ENCODE measurements around the gene PCDHGB4. TPM values are rescaled to one million over a fixed set of nuclear protein-coding genes. Genes with fewer than 3 reads are reported as not detected.

Gene PCDHGB4
- total and polyA plus RNA-seq, 2 of the 8 experiments (the other 6 are each of a cell fraction or from before 2014, with no cell fraction given) = 8.0 to 9.1 TPM

- POLR2A ChIA-PET (ENCODE audit: partially characterized antibody) = interaction anchor here (1.1 to 1.6 kb wide), 2 partner anchors 151 to 197 kb away, joined by 3 read pairs; no protein-coding TSS in a partner anchor
- H3K79me2 ChIP-seq (ENCODE audit: control insufficient read depth in 1 of 2, insufficient read depth in 2 of 2, low read length in 2 of 2) = no peaks in the 10 kb centered on the region
- WGBS, 2 experiments (ENCODE audit: extremely low coverage in 1 of 2, insufficient coverage in 1 of 2, insufficient read length in 1 of 2, insufficient replicate concordance in 2 of 2, low coverage in 1 of 2, low lambda C conversion rate in 2 of 2, missing lambda C conversion rate in 1 of 2) = 94% methylated on average over 30 of the region's 34 CpGs; no CpG with 5 or more reads in 1 of the 2 experiments
- H4K20me1 ChIP-seq (replicated peaks in 1 of 2; ENCODE audit: control insufficient read depth in 1 of 2, insufficient read depth in 2 of 2, low read length in 2 of 2) = no peaks in the 10 kb centered on the region
- FAIRE-seq = no peak
- TF ChIP-seq RAD21 (IDR thresholded peaks at IDR 0.05 in 1 of 2, conservative IDR thresholded peaks at IDR 0.05 in 1 of 2; ENCODE audit: low read depth in 2 of 2, low read length in 2 of 2) = 0 out of 4 replicates have a peak, but pooled peaks of 1 of the 2 experiments have one; percentile 1
- no peak for TF ChIP-seq CHD1 (IDR thresholded peaks at IDR 0.05; ENCODE audit: low read depth, low read length)
- no peak within 1 kb of the TSS for H4K91ac ChIP-seq (replicated peaks; ENCODE audit: insufficient read length, low read length)
- no peak within 1 kb of the TSS for H3K4ac ChIP-seq (replicated peaks; ENCODE audit: insufficient read length, low read depth, low read length)
- no peak for DNase-seq (ENCODE audit: low read depth in 1 of 2, low spot score in 2 of 2)
- H4K5ac ChIP-seq (ENCODE audit: insufficient read length, low read depth, low read length) = no peak within 1 kb of the TSS
- H3K79me1 ChIP-seq (ENCODE audit: low read depth, low read length) = no peaks in the 10 kb centered on the region
- H3K4me1 ChIP-seq (replicated peaks in 1 of 4; ENCODE audit: control insufficient read depth in 3 of 4, insufficient read depth in 4 of 4, low read length in 3 of 4) = peaks cover 0 to 3% (median under 1%) of the 10 kb centered on the region in 4 experiments; a peak in 1 of 7 replicates
- no peak within 1 kb of the TSS for H3K27ac ChIP-seq (ENCODE audit: low read depth, low read length)
- no peak within 1 kb of the TSS for H3K4me2 ChIP-seq (ENCODE audit: insufficient read depth in 1 of 2, low read depth in 2 of 2, low read length in 2 of 2)
- peaks cover 0 to 8% (median 3%) of the 10 kb centered on the region in 4 experiments; a peak in 3 of 8 replicates for H3K36me3 ChIP-seq (ENCODE audit: control insufficient read depth in 2 of 4, insufficient read depth in 4 of 4, low read length in 3 of 4)
- no peaks in the 10 kb centered on the region for H3K23me2 ChIP-seq (ENCODE audit: low read depth, low read length)
- no peak within 1 kb of the TSS for H2BK5ac ChIP-seq (ENCODE audit: low read depth, low read length)
- no peaks in the 10 kb centered on the region for H3K27me3 ChIP-seq (replicated peaks in 1 of 4; ENCODE audit: control insufficient read depth in 3 of 4, extremely low read depth in 1 of 4, insufficient read depth in 3 of 4, low read length in 3 of 4)
- CTCF ChIA-PET (ENCODE audit: partially characterized antibody) = interaction anchor here (0.7 to 2.3 kb wide), 23 partner anchors 9 to 203 kb away, joined by 3 to 18 read pairs (median 4); partner anchors contain the start of genes PCDHB14, PCDHB15, PCDHGA10 and PCDHGA11
- H3K56ac ChIP-seq (replicated peaks; ENCODE audit: insufficient read length, low read depth, low read length) = no peak within 1 kb of the TSS
- H3K23ac ChIP-seq (ENCODE audit: insufficient read length) = no peak within 1 kb of the TSS
- H4K8ac ChIP-seq (ENCODE audit: extremely low read depth, insufficient read depth, low read length) = no peak within 1 kb of the TSS
- no peak within 1 kb of the TSS for H2BK12ac ChIP-seq (ENCODE audit: low read depth, low read length)
- H3K9me3 ChIP-seq (ENCODE audit: insufficient read depth in 2 of 2, low read depth in 1 of 2, low read length in 1 of 2) = peaks cover 43 to 51% of the 10 kb centered on the region in 2 experiments
- no peak within 1 kb of the TSS for H3K9ac ChIP-seq (replicated peaks in 1 of 4; ENCODE audit: extremely low read depth in 1 of 4, low read depth in 3 of 4, low read length in 3 of 4)
- no peak within 1 kb of the TSS; the same call in 1 of the 2 replicates for H2BK15ac ChIP-seq (ENCODE audit: low read length)
- H3K14ac ChIP-seq (ENCODE audit: insufficient read length) = no peak within 1 kb of the TSS
- H3K18ac ChIP-seq (ENCODE audit: extremely low read depth, low read length) = no peak within 1 kb of the TSS
- no peak within 1 kb of the TSS for H2BK120ac ChIP-seq (replicated peaks; ENCODE audit: low read depth, low read length)
- no peak within 1 kb of the TSS for H2AK5ac ChIP-seq (ENCODE audit: low read depth, low read length)
- peak within 1 kb of the TSS in 1 of 4 experiments; percentile 40; a peak in 1 of 8 replicates for H3K4me3 ChIP-seq (ENCODE audit: extremely low read depth in 1 of 4, insufficient read depth in 2 of 4, low read depth in 3 of 4, low read length in 4 of 4)
- H2AFZ ChIP-seq (ENCODE audit: low read length) = no peak within 1 kb of the TSS
- H2BK20ac ChIP-seq (ENCODE audit: low read length) = no peak within 1 kb of the TSS
These were observed 23.4 kb upstream of the PCDHGB4 start, which contains the start of gene PCDHGA5 for GRCh38 chr5:141363952-141364660. PCDHGA5 (plus strand) TSS chr5:141364162; CDS start chr5:141364331, 169 bp downstream.

Data from H1 (cell line).